HEK293 (cell line): ENCODE results near the gene DEF6.
"Not testable (repeated sequence)": the region's sequence is repeated elsewhere in the genome, so short reads cannot be mapped to it uniquely, and the experiment has no call there.

Experiments used
- CTCF ChIA-PET: fragments of 350-600 bp; formaldehyde crosslinking; extraction: SDS; loops from one replicate; lab custom pipeline; 2021; ENCODE audit warnings: antibody characterized with exemption; lab: Yijun Ruan, JAX
- POLR2A ChIA-PET: fragments of 300-600 bp; formaldehyde crosslinking; extraction: SDS; loops from one replicate; lab custom pipeline; 2020; ENCODE audit warnings: antibody characterized with exemption, inconsistent platforms; lab: Yijun Ruan, JAX
- H3K27ac ChIP-seq: fragments of 200-500 bp; sonication (Bioruptor generic); 2 replicates; pipeline ENCODE4 v1.5.1; 2014; ENCODE audit warnings: low read depth, low read length, control low read depth, inconsistent platforms; ENCODE audit errors: extremely low read depth
- H3K36me3 ChIP-seq, 2 experiments: fragments of 200-500 bp in 1 of 2; sonication (Bioruptor generic) in 1 of 2; 1 replicate in 1 of 2; 2 replicates in 1 of 2; pipeline ENCODE4 v1.5.1; 2014 to 2017; ENCODE audit warnings: inconsistent platforms in 2 of 2, low read length in 2 of 2; ENCODE audit not compliant: control insufficient read depth in 2 of 2, insufficient read depth in 1 of 2
- H3K4me1 ChIP-seq: fragments of 200-500 bp; sonication (Bioruptor generic); 2 replicates; pipeline ENCODE4 v1.5.1; 2014; ENCODE audit warnings: mild to moderate bottlenecking, low read length, inconsistent platforms; ENCODE audit not compliant: control insufficient read depth, insufficient read depth
- H3K4me3 ChIP-seq: 2 replicates; pipeline ENCODE4 v1.5.1; 2011; ENCODE audit warnings: low read depth, mild to moderate bottlenecking, control low read depth, low read length, moderate library complexity
- H3K9me3 ChIP-seq: fragments of 200-500 bp; sonication (Bioruptor generic); 2 replicates; pipeline ENCODE4 v1.5.1; 2014; ENCODE audit warnings: low read depth, low read length, inconsistent platforms; ENCODE audit not compliant: control insufficient read depth, insufficient read depth
- CTCF ChIP-seq: fragments of 450-650 bp; formaldehyde crosslinking; IDR thresholded peaks from 2 replicates; pipeline ENCODE4 v1.5.1; 2016; ENCODE audit warnings: missing biosample characterization, missing genetic modification characterization
- INSM2 ChIP-seq: fragments of 450-650 bp; formaldehyde crosslinking; IDR thresholded peaks from 2 replicates; pipeline ENCODE4 v1.5.1; 2016; ENCODE audit warnings: missing biosample characterization, missing genetic modification characterization
- ZBTB17 ChIP-seq: fragments of 450-650 bp; formaldehyde crosslinking; IDR thresholded peaks from 2 replicates; pipeline ENCODE4 v1.5.1; 2016; ENCODE audit warnings: missing biosample characterization, missing genetic modification characterization
- ZNF302 ChIP-seq: fragments of 450-650 bp; formaldehyde crosslinking; IDR thresholded peaks from 2 replicates; pipeline ENCODE4 v1.5.1; 2016; ENCODE audit warnings: missing biosample characterization, missing genetic modification characterization, low read depth
- ZNF600 ChIP-seq: fragments of 450-650 bp; formaldehyde crosslinking; IDR thresholded peaks from 2 replicates; pipeline ENCODE4 v1.5.1; 2016; ENCODE audit warnings: missing biosample characterization, missing genetic modification characterization
- ZNF621 ChIP-seq: fragments of 450-650 bp; formaldehyde crosslinking; IDR thresholded peaks from 2 replicates; pipeline ENCODE4 v1.5.1; 2017; ENCODE audit warnings: missing biosample characterization, missing genetic modification characterization
- ZNF623 ChIP-seq: fragments of 450-650 bp; formaldehyde crosslinking; IDR thresholded peaks from 2 replicates; pipeline ENCODE4 v1.5.1; 2016; ENCODE audit warnings: missing biosample characterization, missing genetic modification characterization
- ZNF837 ChIP-seq: fragments of 450-650 bp; formaldehyde crosslinking; IDR thresholded peaks from 2 replicates; pipeline ENCODE4 v1.5.1; 2016; ENCODE audit warnings: missing biosample characterization, missing genetic modification characterization
- TF ChIP-seq, protein P1 (sequence below): fragments of 450-650 bp; formaldehyde crosslinking; IDR thresholded peaks from 2 replicates; pipeline ENCODE4 v1.5.1; 2016; ENCODE audit warnings: missing biosample characterization, missing genetic modification characterization

Gene DEF6

DNA sequence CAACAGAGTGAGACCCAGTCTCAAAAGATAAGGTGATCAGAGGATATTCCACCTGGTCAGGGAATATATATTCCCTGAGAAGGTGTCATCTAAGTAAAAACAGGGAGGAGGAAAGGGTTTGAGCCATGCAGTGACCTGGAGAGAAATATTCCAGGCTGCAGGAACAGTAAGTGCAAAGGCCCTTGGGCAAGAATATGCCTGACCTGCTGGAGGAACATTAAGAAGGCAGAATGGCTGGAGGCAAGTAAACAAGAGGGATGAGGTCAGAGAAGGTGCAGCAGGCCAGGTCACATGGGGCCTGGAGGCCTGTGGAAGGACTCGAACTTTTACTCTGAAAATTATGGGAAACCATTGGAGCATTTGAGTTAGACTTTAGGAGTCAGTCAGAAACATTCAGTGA, 6.7 kb downstream of the DEF6 start:
- no peak overlapping the region for H3K4me3 ChIP-seq
- no peaks in the 10 kb centered on the region for H3K36me3 ChIP-seq
- H3K4me1 ChIP-seq: no peaks in the 10 kb centered on the region
- no peak overlapping the region for H3K27ac ChIP-seq
- CTCF ChIA-PET: interaction anchor here (0.6 to 4.3 kb wide), 7 partner anchors 10 to 115 kb away, joined by 3 to 32 read pairs (median 6); no protein-coding TSS in a partner anchor
- H3K9me3 ChIP-seq: no peaks in the 10 kb centered on the region
- no peak for TF ChIP-seq ZNF302 (tag by site-specific recombination)
- TF ChIP-seq INSM2: no peak
- TF ChIP-seq, protein P1, sequence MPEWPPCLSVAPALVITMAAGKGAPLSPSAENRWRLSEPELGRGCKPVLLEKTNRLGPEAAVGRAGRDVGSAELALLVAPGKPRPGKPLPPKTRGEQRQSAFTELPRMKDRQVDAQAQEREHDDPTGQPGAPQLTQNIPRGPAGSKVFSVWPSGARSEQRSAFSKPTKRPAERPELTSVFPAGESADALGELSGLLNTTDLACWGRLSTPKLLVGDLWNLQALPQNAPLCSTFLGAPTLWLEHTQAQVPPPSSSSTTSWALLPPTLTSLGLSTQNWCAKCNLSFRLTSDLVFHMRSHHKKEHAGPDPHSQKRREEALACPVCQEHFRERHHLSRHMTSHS (tag by site-specific recombination): no peak
- TF ChIP-seq ZNF837: no peak
- TF ChIP-seq ZNF623 (tag by site-specific recombination): peak; percentile 82
- POLR2A ChIA-PET: interaction anchor here (1.8 to 2.3 kb wide), 2 partner anchors 14 to 45 kb away, joined by 6 to 18 read pairs; partner anchors contain the start of gene ZNF76

- TF ChIP-seq CTCF (tag by site-specific recombination) (0 out of 2 replicates have a peak, but pooled peaks have one; percentile 19), ZNF621 (tag by site-specific recombination) (no peak), ZNF600 (tag by site-specific recombination) (0 out of 2 replicates have a peak, but pooled peaks have one; percentile 13), ZBTB17 (tag by site-specific recombination) (0 out of 2 replicates have a peak, but pooled peaks have one; percentile 21)
- TF ChIP-seq, all 188 proteins: peak for 3
- Histone ChIP-seq H3K4me1 (no peaks in the 10 kb centered on the region), H3K27ac (no peak overlapping the region), H3K36me3 (no peaks in the 10 kb centered on the region), H3K9me3 (no peaks in the 10 kb centered on the region), H3K4me3 (no peak overlapping the region)
- ChIA-PET POLR2A (interaction anchor here (0.6 to 2.0 kb wide), 4 partner anchors 13 to 1356 kb away, joined by 3 to 16 read pairs (median 6); partner anchors contain the start of gene RPL10A), CTCF (interaction anchor here (0.6 to 4.3 kb wide), 15 partner anchors 9 to 473 kb away, joined by 3 to 32 read pairs (median 4); no protein-coding TSS in a partner anchor)
These were observed 7.5 kb downstream of the DEF6 start for GRCh38 chr6:35305117-35305516.

DNA sequence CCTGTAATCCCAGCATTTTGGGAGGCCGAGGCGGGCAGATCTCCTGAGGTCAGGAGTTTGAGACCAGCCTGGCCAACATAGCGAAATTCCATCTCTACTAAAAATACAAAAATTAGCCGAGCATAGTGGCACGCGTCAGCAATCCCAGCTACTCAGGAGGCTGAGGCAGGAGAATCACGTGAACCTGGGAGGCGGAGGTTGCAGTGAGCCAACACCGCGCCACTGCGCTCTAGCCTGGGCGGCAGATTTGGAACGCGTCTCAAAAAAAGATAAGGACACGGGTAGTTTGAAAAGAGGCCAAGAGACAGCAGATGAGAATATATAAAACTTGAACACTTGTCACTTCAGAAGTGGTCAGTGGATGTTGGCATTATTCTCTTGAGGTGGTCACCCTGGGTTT, 9.5 kb downstream of the DEF6 start:
- CTCF ChIA-PET: interaction anchor here (0.6 to 4.3 kb wide), 6 partner anchors 7 to 161 kb away, joined by 3 to 23 read pairs (median 4); no protein-coding TSS in a partner anchor
- H3K27ac ChIP-seq, H3K4me3 ChIP-seq, H3K36me3 ChIP-seq, POLR2A ChIA-PET, H3K4me1 ChIP-seq, H3K9me3 ChIP-seq: not testable (repeated sequence)

- CTCF ChIA-PET: interaction anchor here (0.8 to 1.8 kb wide), 2 partner anchors 17 to 159 kb away, joined by 3 to 8 read pairs; partner anchors contain the start of gene RPL10A
- H3K27ac ChIP-seq, H3K4me1 ChIP-seq, H3K9me3 ChIP-seq, H3K4me3 ChIP-seq, H3K36me3 ChIP-seq: not testable (repeated sequence)
- POLR2A ChIA-PET: interaction anchor here (1.5 kb wide), 1 partner anchor 10 kb away, joined by 4 read pairs; no protein-coding TSS in a partner anchor
These were observed 10.9 kb downstream of the DEF6 start for GRCh38 chr6:35308543-35308942.
